T-cell (primary cell): ENCODE results near the gene KSR2. TPM values are rescaled to one million over a fixed set of nuclear protein-coding genes. Genes with fewer than 3 reads are reported as not detected.

Source experiments
- ATAC-seq, 4 experiments: fragments of 200-7000 bp in 3 of 4; fragments of 150-1000 bp in 1 of 4; cut with Tn5 transposase; replicated peaks in 1 of 4; 1 replicate in 3 of 4; 2 replicates in 1 of 4; pipeline ENCODE4 v1.10.0; 2021; ENCODE audit warnings: moderate library complexity in 3 of 4, mild to moderate bottlenecking in 2 of 4, moderate number of reproducible peaks in 1 of 4
- CTCF ChIA-PET, 2 donors: fragments of 300-600 bp; sonication (Branson Sonifier 250); formaldehyde crosslinking; loops; one replicate each; lab custom pipeline; 2022; ENCODE audit warnings: antibody characterized with exemption in 2 of 2; lab: Charles Lee
- POLR2A ChIA-PET, 2 donors: fragments of 300-600 bp; sonication (Branson Sonifier 250); formaldehyde crosslinking; loops; one replicate each; lab custom pipeline; 2022; ENCODE audit warnings: antibody characterized with exemption in 2 of 2; lab: Charles Lee
- DNase-seq, 35 experiments: peaks; one replicate each; pipeline versions ENCODE4 v3.0.0 to v3.0.0-alpha.2; 2013 to 2023
- H3K27ac ChIP-seq: one replicate; pipeline ENCODE4 v1.5.1; 2013; ENCODE audit warnings: low read length
- H3K27me3 ChIP-seq, 2 experiments: replicated peaks in 1 of 2; 1 replicate in 1 of 2; 2 replicates in 1 of 2; pipeline versions ENCODE4 v1.6.1 to v1.7.0; 2013; ENCODE audit warnings: low read length in 1 of 2, mixed read lengths in 1 of 2; ENCODE audit not compliant: control insufficient read depth in 2 of 2, insufficient read depth in 2 of 2; ENCODE audit errors: extremely low read depth in 1 of 2
- H3K36me3 ChIP-seq, 2 donors: 1 replicate in 1 of 2; 2 replicates in 1 of 2; pipeline versions ENCODE4 v1.6.1 to v1.7.0; 2013; ENCODE audit warnings: low read length in 1 of 2; ENCODE audit not compliant: control insufficient read depth in 2 of 2, insufficient read depth in 1 of 2; ENCODE audit errors: extremely low read depth in 1 of 2
- H3K4me1 ChIP-seq, 2 experiments: 1 replicate in 1 of 2; 2 replicates in 1 of 2; pipeline versions ENCODE4 v1.6.1 to v1.7.0; 2013; ENCODE audit warnings: low read length in 2 of 2, mixed read lengths in 1 of 2; ENCODE audit not compliant: insufficient read depth in 2 of 2, control insufficient read depth in 1 of 2; ENCODE audit errors: extremely low read depth in 1 of 2
- H3K4me3 ChIP-seq, 2 donors: 1 replicate in 1 of 2; 2 replicates in 1 of 2; pipeline versions ENCODE4 v1.5.1 to v1.7.0; 2013; ENCODE audit warnings: mild to moderate bottlenecking in 2 of 2, low read length in 1 of 2, moderate library complexity in 1 of 2; ENCODE audit not compliant: control insufficient read depth in 1 of 2; ENCODE audit errors: extremely low read depth in 1 of 2
- H3K9me3 ChIP-seq: 2 replicates; pipeline ENCODE4 v1.7.0; 2013
- H3K27ac Mint-ChIP-seq, 2 donors: one replicate each; pipeline ENCODE4 v1.8.0; 2020 to 2021; ENCODE audit warnings: mild to moderate bottlenecking in 2 of 2, mixed read lengths in 2 of 2
- H3K27me3 Mint-ChIP-seq, 2 donors: one replicate each; pipeline ENCODE4 v1.8.0; 2021 to 2022; ENCODE audit warnings: mixed read lengths in 2 of 2
- H3K36me3 Mint-ChIP-seq: one replicate; pipeline ENCODE4 v1.8.0; 2021; ENCODE audit warnings: mixed read lengths
- H3K4me1 Mint-ChIP-seq, 3 donors: one replicate each; pipeline ENCODE4 v1.8.0; 2020 to 2022; ENCODE audit warnings: mixed read lengths in 3 of 3, mild to moderate bottlenecking in 1 of 3
- H3K4me3 Mint-ChIP-seq, 3 donors: one replicate each; pipeline ENCODE4 v1.8.0; 2020 to 2022; ENCODE audit warnings: mild to moderate bottlenecking in 3 of 3, mixed read lengths in 3 of 3, moderate library complexity in 3 of 3
- H3K9me3 Mint-ChIP-seq, 3 donors: one replicate each; pipeline ENCODE4 v1.8.0; 2020 to 2022; ENCODE audit warnings: mixed read lengths in 3 of 3
- WGBS: methylation state at CpG from one replicate; pipeline ENCODE4 v1.1.5; 2013; ENCODE audit warnings: missing lambda C conversion rate; ENCODE audit not compliant: insufficient coverage; 5-methylcytosine and 5-hydroxymethylcytosine counted together
- total RNA-seq, 35 experiments: library from RNA in 6 of 35; stranded (reverse) in 6 of 35; fragments of 120-200 nt in 1 of 35; gene quantifications; one replicate each; pipeline versions ENCODE4 v1.2.1 to v1.2.4 and lab custom pipeline; 2013 to 2026

The KSR2 gene
- total RNA-seq, 5 donors from 2014 or later (not counting 1 experiment from before 2014, with no cell fraction given) = 0.03 to 0.10 (median 0.06) TPM

- Histone ChIP-seq H3K36me3 (no peaks in the 10 kb centered on the region), H3K4me3 (no peak overlapping the region), H3K27ac (no peak overlapping the region), H3K27me3 (no peaks in the 10 kb centered on the region), H3K9me3 (no peaks in the 10 kb centered on the region), H3K4me1 (no peaks in the 10 kb centered on the region)
- H3K4me1 Mint-ChIP-seq = no peaks in the 10 kb centered on the region
- ChIA-PET POLR2A (no interaction called here), CTCF (no interaction called here)
- DNase-seq = no peak
- peaks cover 3 to 4% (median 3%) of the 10 kb centered on the region in 3 donors for H3K9me3 Mint-ChIP-seq
- H3K27me3 Mint-ChIP-seq = peaks cover 0 to 4% of the 10 kb centered on the region in 2 donors
- no peak for ATAC-seq
- no CpG with 5 or more reads among the region's 2 CpGs for WGBS
- H3K4me3 Mint-ChIP-seq = no peak overlapping the region
- H3K36me3 Mint-ChIP-seq = no peaks in the 10 kb centered on the region
- H3K27ac Mint-ChIP-seq = no peak overlapping the region
These were observed 405.1 kb downstream of the KSR2 start for GRCh38 chr12:117563706-117564105.

- ChIA-PET POLR2A (no interaction called here), CTCF (no interaction called here)
- Histone ChIP-seq H3K9me3 (no peaks in the 10 kb centered on the region), H3K4me3 (no peak overlapping the region), H3K27ac (no peak overlapping the region), H3K4me1 (no peaks in the 10 kb centered on the region), H3K27me3 (no peaks in the 10 kb centered on the region), H3K36me3 (no peaks in the 10 kb centered on the region)
- ATAC-seq (no peak), DNase-seq (no peak)
- Mint-ChIP-seq H3K4me3 (no peak overlapping the region), H3K36me3 (no peaks in the 10 kb centered on the region), H3K9me3 (peaks cover 3 to 8% (median 4%) of the 10 kb centered on the region in 3 donors), H3K4me1 (no peaks in the 10 kb centered on the region), H3K27ac (no peak overlapping the region), H3K27me3 (peaks cover 0 to 4% of the 10 kb centered on the region in 2 donors)
- WGBS = no CpG with 5 or more reads among the region's 5 CpGs
These were observed 405.8 kb downstream of the KSR2 start for GRCh38 chr12:117563007-117563406.

- 53% methylated on average over 2 of the region's 2 CpGs for WGBS
- Mint-ChIP-seq H3K27me3 (peaks cover 0 to 1% of the 10 kb centered on the region in 2 donors), H3K4me3 (no peak overlapping the region), H3K9me3 (peaks cover 2 to 10% (median 3%) of the 10 kb centered on the region in 3 donors), H3K36me3 (no peaks in the 10 kb centered on the region), H3K4me1 (no peaks in the 10 kb centered on the region), H3K27ac (no peak overlapping the region)
- Histone ChIP-seq H3K9me3 (no peaks in the 10 kb centered on the region), H3K36me3 (no peaks in the 10 kb centered on the region), H3K4me3 (no peak overlapping the region), H3K27ac (no peak overlapping the region), H3K27me3 (peaks cover 0 to 2% of the 10 kb centered on the region in 2 experiments), H3K4me1 (no peaks in the 10 kb centered on the region)
- CTCF ChIA-PET = no interaction called here
- POLR2A ChIA-PET = no interaction called here
- ATAC-seq (no peak), DNase-seq (no peak)
These were observed 406.8 kb downstream of the KSR2 start for GRCh38 chr12:117561990-117562389.

GRCh38 chr12:117559978-117560377 is 408.8 kb downstream of the KSR2 start:
- peaks cover 0 to 5% of the 10 kb centered on the region in 2 experiments for H3K27me3 ChIP-seq
- Mint-ChIP-seq H3K4me1 (no peaks in the 10 kb centered on the region), H3K27ac (no peak overlapping the region), H3K4me3 (no peak overlapping the region), H3K27me3 (no peaks in the 10 kb centered on the region), H3K36me3 (no peaks in the 10 kb centered on the region), H3K9me3 (peaks cover 0 to 13% (median 3%) of the 10 kb centered on the region in 3 donors)
- H3K4me1 ChIP-seq = no peaks in the 10 kb centered on the region
- ChIA-PET POLR2A (no interaction called here), CTCF (no interaction called here)
- H3K9me3 ChIP-seq = no peaks in the 10 kb centered on the region
- H3K4me3 ChIP-seq = no peak overlapping the region
- H3K36me3 ChIP-seq = no peaks in the 10 kb centered on the region
- no peak for DNase-seq
- no peak for ATAC-seq
- no peak overlapping the region for H3K27ac ChIP-seq

GRCh38 chr12:117555889-117556288 is 412.9 kb downstream of the KSR2 start:
- Mint-ChIP-seq H3K4me1 (no peaks in the 10 kb centered on the region), H3K9me3 (peaks cover 5 to 23% (median 13%) of the 10 kb centered on the region in 3 donors), H3K27ac (no peak overlapping the region), H3K36me3 (no peaks in the 10 kb centered on the region), H3K27me3 (peaks cover 0 to 1% of the 10 kb centered on the region in 2 donors), H3K4me3 (no peak overlapping the region)
- ChIA-PET POLR2A (no interaction called here), CTCF (no interaction called here)
- 60% methylated on average over 1 of the region's 5 CpGs for WGBS
- no peaks in the 10 kb centered on the region for H3K9me3 ChIP-seq
- H3K36me3 ChIP-seq = no peaks in the 10 kb centered on the region
- H3K4me3 ChIP-seq = no peak overlapping the region
- DNase-seq (no peak), ATAC-seq (no peak)
- no peaks in the 10 kb centered on the region for H3K4me1 ChIP-seq
- H3K27ac ChIP-seq = no peak overlapping the region
- peaks cover 0 to 5% of the 10 kb centered on the region in 2 experiments for H3K27me3 ChIP-seq

- H3K27me3 Mint-ChIP-seq = peaks cover 0 to 2% of the 10 kb centered on the region in 2 donors
- H3K4me1 ChIP-seq = no peaks in the 10 kb centered on the region
- peaks cover 0 to 5% of the 10 kb centered on the region in 2 experiments for H3K27me3 ChIP-seq
- CTCF ChIA-PET = no interaction called here
- H3K27ac Mint-ChIP-seq = no peak overlapping the region
- H3K36me3 Mint-ChIP-seq = no peaks in the 10 kb centered on the region
- H3K9me3 Mint-ChIP-seq = peaks cover 5 to 18% (median 17%) of the 10 kb centered on the region in 3 donors
- no peaks in the 10 kb centered on the region for H3K9me3 ChIP-seq
- no peaks in the 10 kb centered on the region for H3K36me3 ChIP-seq
- DNase-seq (no peak), ATAC-seq (no peak)
- no peaks in the 10 kb centered on the region for H3K4me1 Mint-ChIP-seq
- POLR2A ChIA-PET = no interaction called here
- 80% methylated on average over 2 of the region's 5 CpGs for WGBS
- no peak overlapping the region for H3K4me3 Mint-ChIP-seq
- no peak overlapping the region for H3K4me3 ChIP-seq
- H3K27ac ChIP-seq = no peak overlapping the region
These were observed 415.8 kb downstream of the KSR2 start for GRCh38 chr12:117552971-117553370.

GRCh38 chr12:117551665-117552064 is 417.1 kb downstream of the KSR2 start:
- Mint-ChIP-seq H3K4me3 (no peak overlapping the region), H3K9me3 (peaks cover 5 to 17% (median 17%) of the 10 kb centered on the region in 3 donors), H3K27ac (no peak overlapping the region), H3K4me1 (no peaks in the 10 kb centered on the region), H3K36me3 (no peaks in the 10 kb centered on the region), H3K27me3 (peaks cover 0 to 2% of the 10 kb centered on the region in 2 donors)
- DNase-seq = no peak
- Histone ChIP-seq H3K4me3 (no peak overlapping the region), H3K27ac (no peak overlapping the region), H3K9me3 (no peaks in the 10 kb centered on the region), H3K27me3 (peaks cover 0 to 3% of the 10 kb centered on the region in 2 experiments), H3K36me3 (no peaks in the 10 kb centered on the region), H3K4me1 (no peaks in the 10 kb centered on the region)
- ChIA-PET POLR2A (no interaction called here), CTCF (no interaction called here)
- WGBS = no CpG with 5 or more reads among the region's 4 CpGs
- ATAC-seq = no peak
